SK-N-SH (cell line): ENCODE results near the gene COL23A1. TPM values are rescaled to one million over a fixed set of nuclear protein-coding genes. Genes with fewer than 3 reads are reported as not detected.

Experiments
- CTCF ChIA-PET: fragments of 300-600, 350-600 bp; formaldehyde crosslinking; extraction: SDS; loops from one replicate; lab custom pipeline; 2021; lab: Yijun Ruan, JAX
- POLR2A ChIA-PET: fragments of 350-600 bp; sonication (Branson Sonifier 250); formaldehyde crosslinking; extraction: SDS; loops from one replicate; lab custom pipeline; 2020; ENCODE audit warnings: antibody characterized with exemption, inconsistent platforms; lab: Yijun Ruan, JAX
- DNase-seq: peaks from one replicate; pipeline ENCODE4 v3.0.0; 2012
- H2AFZ ChIP-seq: fragments of 200-600 bp; sonication (generic); 2 replicates; pipeline ENCODE4 v1.8.1; 2016; ENCODE audit warnings: antibody characterized with exemption, mild to moderate bottlenecking, low read depth
- H3F3A ChIP-seq: fragments of 200-600 bp; sonication (generic); replicated peaks from 2 replicates; pipeline ENCODE3; 2016; ENCODE audit warnings: antibody characterized with exemption, mild to moderate bottlenecking; ENCODE audit not compliant: insufficient read depth
- H3K27ac ChIP-seq, 2 experiments: fragments of 200-500 bp in 1 of 2; fragments of 200-600 bp in 1 of 2; sonication (Bioruptor generic) in 1 of 2; sonication (generic), shearing (Covaris generic) in 1 of 2; 2 replicates each; pipeline versions ENCODE4 v1.5.1 to v1.6.1; 2014 to 2016; ENCODE audit warnings: low read depth in 2 of 2, inconsistent platforms in 1 of 2, low read length in 1 of 2, mild to moderate bottlenecking in 1 of 2, mixed read lengths in 1 of 2
- H3K27me3 ChIP-seq: fragments of 200-600 bp; sonication (generic), shearing (Covaris generic); 2 replicates; pipeline ENCODE4 v1.6.1; 2016; ENCODE audit warnings: mixed run types; ENCODE audit not compliant: insufficient read depth
- H3K36me3 ChIP-seq, 2 experiments: fragments of 200-500 bp in 1 of 2; fragments of 200-600 bp in 1 of 2; sonication (Bioruptor generic) in 1 of 2; sonication (generic) in 1 of 2; replicated peaks in 1 of 2; 2 replicates each; pipeline versions ENCODE3 to v1.5.1; 2014 to 2016; ENCODE audit warnings: low read length in 1 of 2, mild to moderate bottlenecking in 1 of 2; ENCODE audit not compliant: insufficient read depth in 2 of 2, control insufficient read depth in 1 of 2
- H3K4me1 ChIP-seq, 2 experiments: fragments of 200-500 bp in 1 of 2; fragments of 200-600 bp in 1 of 2; sonication (Bioruptor generic) in 1 of 2; sonication (generic), shearing (Covaris generic) in 1 of 2; 2 replicates each; pipeline versions ENCODE4 v1.5.1 to v1.6.1; 2014 to 2016; ENCODE audit warnings: low read depth in 1 of 2, low read length in 1 of 2, mixed run types in 1 of 2; ENCODE audit not compliant: insufficient read depth in 2 of 2, control insufficient read depth in 1 of 2
- H3K4me2 ChIP-seq: fragments of 200-600 bp; sonication (generic), shearing (Covaris generic); 2 replicates; pipeline ENCODE4 v1.6.1; 2017; ENCODE audit warnings: mixed run types
- H3K4me3 ChIP-seq, 2 experiments: fragments of 200-500 bp in 1 of 2; fragments of 200-600 bp in 1 of 2; sonication (Bioruptor generic) in 1 of 2; sonication (generic), shearing (Covaris generic) in 1 of 2; 2 replicates each; pipeline versions ENCODE4 v1.5.1 to v1.8.1; 2014 to 2016; ENCODE audit warnings: low read depth in 2 of 2, inconsistent platforms in 1 of 2, low read length in 1 of 2, mild to moderate bottlenecking in 1 of 2, mixed read lengths in 1 of 2, moderate library complexity in 1 of 2
- H3K79me2 ChIP-seq: fragments of 200-600 bp; sonication (generic); 2 replicates; pipeline ENCODE4 v1.8.1; 2017; ENCODE audit warnings: mild to moderate bottlenecking; ENCODE audit not compliant: insufficient read depth
- H3K9ac ChIP-seq: fragments of 200-600 bp; sonication (generic); 2 replicates; pipeline ENCODE4 v1.6.1; 2017; ENCODE audit warnings: mixed run types
- H3K9me2 ChIP-seq: fragments of 200-600 bp; sonication (generic); 2 replicates; pipeline ENCODE4 v1.6.1; 2017; ENCODE audit warnings: mixed run types
- H3K9me3 ChIP-seq: fragments of 200-600 bp; sonication (generic); 2 replicates; pipeline ENCODE4 v1.6.1; 2017; ENCODE audit warnings: mixed run types, mild to moderate bottlenecking, moderate library complexity
- H4K20me1 ChIP-seq: fragments of 200-600 bp; sonication (generic); 2 replicates; pipeline ENCODE4 v1.6.1; 2017; ENCODE audit warnings: mild to moderate bottlenecking, mixed run types; ENCODE audit not compliant: insufficient read depth
- CTCF ChIP-seq: fragments of 200-600 bp; sonication (generic); IDR thresholded peaks from 2 replicates; pipeline ENCODE4 v1.6.1; 2017; ENCODE audit warnings: antibody characterized with exemption, mild to moderate bottlenecking, moderate library complexity
- EP300 ChIP-seq, 2 experiments: IDR thresholded peaks; 2 replicates each; pipeline versions ENCODE4 v1.4.0 to v1.6.1; 2012; ENCODE audit warnings: borderline replicate concordance in 1 of 2, low read depth in 1 of 2, low read length in 1 of 2
- FOXJ3 ChIP-seq: sonication (generic); formaldehyde crosslinking; IDR thresholded peaks from 2 replicates; pipeline ENCODE4 v1.5.1; 2020; ENCODE audit warnings: mild to moderate bottlenecking, missing genetic modification reagents
- GABPA ChIP-seq: IDR thresholded peaks from 2 replicates; pipeline ENCODE4 v1.4.0; 2012; ENCODE audit warnings: low read depth, mild to moderate bottlenecking
- GATA2 ChIP-seq: sonication (generic); formaldehyde crosslinking; IDR thresholded peaks from 2 replicates; pipeline ENCODE4 v1.5.0; 2020; ENCODE audit warnings: mild to moderate bottlenecking, missing genetic modification reagents
- MAX ChIP-seq: IDR thresholded peaks from 2 replicates; pipeline ENCODE4 v1.4.0; 2012; ENCODE audit warnings: low read depth
- MEF2A ChIP-seq: IDR thresholded peaks from 2 replicates; pipeline ENCODE4 v1.4.0; 2012; ENCODE audit warnings: low read depth, borderline replicate concordance
- MXI1 ChIP-seq: IDR thresholded peaks from 2 replicates; pipeline ENCODE4 v1.6.1; 2012; ENCODE audit warnings: mild to moderate bottlenecking, low read depth, low read length, improper control_type of control experiment
- NFIC ChIP-seq: IDR thresholded peaks from 2 replicates; pipeline ENCODE4 v1.4.0; 2012; ENCODE audit warnings: borderline replicate concordance
- NRF1 ChIP-seq: IDR thresholded peaks from 2 replicates; pipeline ENCODE4 v1.6.1; 2012; ENCODE audit warnings: low read depth, mild to moderate bottlenecking, low read length
- PBX3 ChIP-seq: IDR thresholded peaks from 2 replicates; pipeline ENCODE4; 2012
- RAD21 ChIP-seq: IDR thresholded peaks from 2 replicates; pipeline ENCODE4 v1.6.1; 2012; ENCODE audit warnings: mild to moderate bottlenecking, low read length
- RFX5 ChIP-seq: IDR thresholded peaks from 2 replicates; pipeline ENCODE4 v1.6.1; 2012; ENCODE audit warnings: mild to moderate bottlenecking, improper control_type of control experiment, low read length
- RXRA ChIP-seq: IDR thresholded peaks from 2 replicates; pipeline ENCODE4 v1.4.0; 2012; ENCODE audit warnings: low read depth, mild to moderate bottlenecking, borderline replicate concordance
- SIN3A ChIP-seq: IDR thresholded peaks from 2 replicates; pipeline ENCODE4 v1.6.1; 2012; ENCODE audit warnings: low read depth, mild to moderate bottlenecking, low read length, moderate library complexity, borderline replicate concordance
- TAF1 ChIP-seq: IDR thresholded peaks from 2 replicates; pipeline ENCODE4 v1.6.1; 2012; ENCODE audit warnings: low read depth, mild to moderate bottlenecking, low read length, moderate library complexity, borderline replicate concordance
- TCF12 ChIP-seq: IDR thresholded peaks from 2 replicates; pipeline ENCODE4 v1.4.0; 2012
- USF2 ChIP-seq: fragments of 150-350 bp; IDR thresholded peaks from 2 replicates; pipeline ENCODE4 v1.6.1; 2017; ENCODE audit warnings: antibody characterized with exemption, low read length, low read depth, borderline replicate concordance
- ZBTB33 ChIP-seq: IDR thresholded peaks from 2 replicates; pipeline ENCODE4 v1.4.0; 2012; ENCODE audit warnings: low read depth, borderline replicate concordance
- WGBS: methylation state at CpG from one replicate; pipeline ENCODE4 v1.1.6; 2017; ENCODE audit warnings: low lambda C conversion rate; 5-methylcytosine and 5-hydroxymethylcytosine counted together
- polyA plus RNA-seq, 3 experiments: library from polyadenylated mRNA; depleted of rRNA; stranded (reverse); fragments of >200 nt; gene quantifications; 2 replicates each; pipeline ENCODE4 v1.2.3, GENCODE V29; 2012

The COL23A1 gene
- polyA plus RNA-seq, 1 of the 3 experiments (the other 2 are of a cell fraction) = 0.10 TPM

GRCh38 chr5:178205749-178206047 is 384.5 kb downstream of the COL23A1 start:
- 2% methylated on average over 5 of the region's 5 CpGs for WGBS
- DNase-seq = no peak
- TF ChIP-seq PBX3 (no peak), MXI1 (no peak), FOXJ3 (CRISPR knock-in tag) (no peak), NRF1 (no peak), CTCF (no peak)
- Histone ChIP-seq H3K36me3 (peaks cover 43 to 47% of the 10 kb centered on the region in 2 experiments), H3K9ac (peak overlapping the region; percentile 95), H3K9me2 (no peaks in the 10 kb centered on the region), H3K79me2 (peaks cover 73% of the 10 kb centered on the region), H3F3A (peaks cover 3% of the 10 kb centered on the region), H3K27ac (peak overlapping the region in 1 of 2 experiments; percentile 70; a peak in 1 of 4 replicates), H3K4me3 (peak overlapping the region; percentile 84 to 90), H3K4me1 (peaks cover 14 to 21% of the 10 kb centered on the region in 2 experiments), H3K4me2 (peak overlapping the region; percentile 94), H3K9me3 (no peaks in the 10 kb centered on the region), H4K20me1 (peaks cover 55% of the 10 kb centered on the region), H3K27me3 (no peaks in the 10 kb centered on the region), H2AFZ (no peak overlapping the region)
- POLR2A ChIA-PET = no interaction called here
- CTCF ChIA-PET = interaction anchor here (2.3 kb wide), 1 partner anchor 27 kb away, joined by 6 read pairs; the partner anchor contains the start of gene PHYKPL

GRCh38 chr5:178204935-178205748 is 385.1 kb downstream of the COL23A1 start:
- 0% methylated on average over 34 of the region's 90 CpGs for WGBS
- peaks cover 38 to 41% of the 10 kb centered on the region in 2 experiments for H3K36me3 ChIP-seq

More at GRCh38 chr5:178204935-178205748, 385.1 kb downstream of the COL23A1 start:
- Histone ChIP-seq H3K9ac (peak overlapping the region; percentile 95), H3K4me2 (peak overlapping the region; percentile 95), H3K9me3 (no peaks in the 10 kb centered on the region), H4K20me1 (peaks cover 49% of the 10 kb centered on the region), H3K4me3 (peak overlapping the region; percentile 84 to 90), H3K27ac (peak overlapping the region; percentile 70 to 76), H2AFZ (no peak overlapping the region), H3K9me2 (no peaks in the 10 kb centered on the region), H3K79me2 (peaks cover 67% of the 10 kb centered on the region), H3K4me1 (peaks cover 14 to 21% of the 10 kb centered on the region in 2 experiments), H3K27me3 (no peaks in the 10 kb centered on the region), H3F3A (peaks cover 3% of the 10 kb centered on the region)
- DNase-seq = peak; percentile 92
- TF ChIP-seq RFX5 = no peak
- peak; percentile 11; the same call in 1 of the 2 replicates for TF ChIP-seq GABPA
- TF ChIP-seq RAD21 = no peak
- TF ChIP-seq ZBTB33 = no peak
- TF ChIP-seq FOXJ3 (CRISPR knock-in tag) = no peak
- TF ChIP-seq NRF1 = peak; percentile 42
- TF ChIP-seq EP300 (IDR thresholded peaks at IDR 0.05; ENCODE audit: borderline replicate concordance in 1 of 2, low read depth in 1 of 2, low read length in 1 of 2) = no peak; a peak in 1 of 4 replicates
- TF ChIP-seq NFIC = no peak
- no peak for TF ChIP-seq MEF2A
- no peak for TF ChIP-seq USF2
- no peak for TF ChIP-seq GATA2 (CRISPR knock-in tag)
- TF ChIP-seq MAX = no peak; the same call in 1 of the 2 replicates
- peak; percentile 50 for TF ChIP-seq MXI1
- no peak for TF ChIP-seq RXRA
- no peak; the same call in 1 of the 2 replicates for TF ChIP-seq TAF1
- TF ChIP-seq SIN3A = peak; percentile 68; the same call in 1 of the 2 replicates
- TF ChIP-seq TCF12 = no peak
- ChIA-PET POLR2A (interaction anchor here (0.6 to 1.7 kb wide), 13 partner anchors 8 to 1690 kb away, joined by 3 to 12 read pairs (median 4); partner anchors contain the start of genes GMCL2, NHP2, PHYKPL and ZNF354C), CTCF (interaction anchor here (1.3 to 2.3 kb wide), 2 partner anchors 27 to 30 kb away, joined by 5 to 6 read pairs; partner anchors contain the start of gene PHYKPL)
